ENCODE data around the gene CCL20. TPM values are rescaled to one million over a fixed set of nuclear protein-coding genes. Genes with fewer than 3 reads are reported as not detected.
"Not testable (repeated sequence)": the region's sequence is repeated elsewhere in the genome, so short reads cannot be mapped to it uniquely, and the experiment has no call there.

CCL20 gene
- total and polyA plus RNA-seq, 2 donors from 2014 or later = 2.5 to 2.7 TPM

GRCh38 chr2:227834916-227835650 lies 21.4 kb downstream of the CCL20 start:
- Histone ChIP-seq H3K9ac (ENCODE audit: low read length in 3 of 3) (no peak overlapping the region), H3K4me3 (ENCODE audit: low read length in 3 of 3) (no peak overlapping the region), H3K27ac (ENCODE audit: low read depth in 2 of 2, low read length in 2 of 2) (no peak overlapping the region), H3K27me3 (ENCODE audit: control insufficient read depth, insufficient read depth, low read length) (no peaks in the 10 kb centered on the region), H3K4me1 (ENCODE audit: control insufficient read depth in 2 of 3, insufficient read depth in 2 of 3, low read depth in 1 of 3, low read length in 3 of 3) (no peaks in the 10 kb centered on the region), H3K9me3 (ENCODE audit: control insufficient read depth in 2 of 3, insufficient read depth in 1 of 3, low read length in 3 of 3) (no peaks in the 10 kb centered on the region), H3K36me3 (ENCODE audit: control insufficient read depth in 2 of 3, insufficient read depth in 3 of 3, low read length in 3 of 3) (no peaks in the 10 kb centered on the region)
- no peak for DNase-seq
- intact Hi-C loops (cut with DNase I) = no loop called here
- no peak for FAIRE-seq
- no peak for TF ChIP-seq CTCF (IDR thresholded peaks at IDR 0.05; ENCODE audit: borderline replicate concordance, extremely low read depth, insufficient read depth)

- FAIRE-seq; intact Hi-C loops (cut with DNase I); H3K4me3 ChIP-seq (ENCODE audit: low read length in 3 of 3): not testable (repeated sequence)
Observed at GRCh38 chr2:227839339-227840129, 25.9 kb downstream of the CCL20 start.

GRCh38 chr2:227846831-227847230 lies 33.2 kb downstream of the CCL20 start:
- Histone ChIP-seq H3K9ac (ENCODE audit: low read length in 3 of 3) (no peak overlapping the region), H3K9me3 (ENCODE audit: control insufficient read depth in 2 of 3, insufficient read depth in 1 of 3, low read length in 3 of 3) (no peaks in the 10 kb centered on the region), H3K36me3 (ENCODE audit: control insufficient read depth in 2 of 3, insufficient read depth in 3 of 3, low read length in 3 of 3) (no peaks in the 10 kb centered on the region), H3K27me3 (ENCODE audit: control insufficient read depth, insufficient read depth, low read length) (no peaks in the 10 kb centered on the region), H3K4me3 (ENCODE audit: low read length in 3 of 3) (no peak overlapping the region), H3K4me1 (ENCODE audit: control insufficient read depth in 2 of 3, insufficient read depth in 2 of 3, low read depth in 1 of 3, low read length in 3 of 3) (no peaks in the 10 kb centered on the region), H3K27ac (ENCODE audit: low read depth in 2 of 2, low read length in 2 of 2) (no peak overlapping the region)
- intact Hi-C loops (cut with DNase I) = no loop called here
- no peak for FAIRE-seq
- no peak for DNase-seq
- no peak for TF ChIP-seq CTCF (IDR thresholded peaks at IDR 0.05; ENCODE audit: borderline replicate concordance, extremely low read depth, insufficient read depth)

More at GRCh38 chr2:227839339-227840129, 25.9 kb downstream of the CCL20 start:
- not testable (repeated sequence) for H3K4me1 ChIP-seq (ENCODE audit: control insufficient read depth in 2 of 3, insufficient read depth in 2 of 3, low read depth in 1 of 3, low read length in 3 of 3); H3K9me3 ChIP-seq (ENCODE audit: control insufficient read depth in 2 of 3, insufficient read depth in 1 of 3, low read length in 3 of 3); DNase-seq; H3K27me3 ChIP-seq (ENCODE audit: control insufficient read depth, insufficient read depth, low read length); H3K27ac ChIP-seq (ENCODE audit: low read depth in 2 of 2, low read length in 2 of 2); H3K9ac ChIP-seq (ENCODE audit: low read length in 3 of 3); H3K36me3 ChIP-seq (ENCODE audit: control insufficient read depth in 2 of 3, insufficient read depth in 3 of 3, low read length in 3 of 3)

GRCh38 chr2:227848146-227848545 lies 34.5 kb downstream of the CCL20 start:
- no peak for FAIRE-seq
- no peak for DNase-seq
- Histone ChIP-seq H3K27me3 (ENCODE audit: control insufficient read depth, insufficient read depth, low read length) (no peaks in the 10 kb centered on the region), H3K36me3 (ENCODE audit: control insufficient read depth in 2 of 3, insufficient read depth in 3 of 3, low read length in 3 of 3) (no peaks in the 10 kb centered on the region), H3K9me3 (ENCODE audit: control insufficient read depth in 2 of 3, insufficient read depth in 1 of 3, low read length in 3 of 3) (no peaks in the 10 kb centered on the region), H3K9ac (ENCODE audit: low read length in 3 of 3) (no peak overlapping the region), H3K27ac (ENCODE audit: low read depth in 2 of 2, low read length in 2 of 2) (no peak overlapping the region), H3K4me1 (ENCODE audit: control insufficient read depth in 2 of 3, insufficient read depth in 2 of 3, low read depth in 1 of 3, low read length in 3 of 3) (peaks cover 0 to 5% (median 0%) of the 10 kb centered on the region in 3 donors), H3K4me3 (ENCODE audit: low read length in 3 of 3) (no peak overlapping the region)
- intact Hi-C loops (cut with DNase I) = no loop called here
- TF ChIP-seq CTCF (IDR thresholded peaks at IDR 0.05; ENCODE audit: borderline replicate concordance, extremely low read depth, insufficient read depth) = no peak
